H9 (cell line): ENCODE measurements around the gene ABHD17B. TPM values are rescaled to one million over a fixed set of nuclear protein-coding genes. Genes with fewer than 3 reads are reported as not detected.

Experiments used
- DNase-seq: peaks from one replicate; pipeline ENCODE4 v3.0.0-alpha.2; 2017
- H2AFZ ChIP-seq: one replicate; pipeline ENCODE4 v1.6.1; 2013; ENCODE audit warnings: mild to moderate bottlenecking, low read length, control low read depth, moderate library complexity
- H2AK5ac ChIP-seq: 2 replicates; pipeline ENCODE4 v1.6.1; 2013; ENCODE audit warnings: low read length, control low read depth, mixed read lengths; ENCODE audit not compliant: insufficient read length
- H2BK120ac ChIP-seq: one replicate; pipeline ENCODE4 v1.6.1; 2013; ENCODE audit warnings: low read depth, mild to moderate bottlenecking, low read length, control low read depth, inconsistent platforms; ENCODE audit not compliant: poor library complexity, severe bottlenecking
- H2BK12ac ChIP-seq: 2 replicates; pipeline ENCODE4 v1.6.1; 2013; ENCODE audit warnings: low read length, control low read depth, mixed read lengths, low read depth; ENCODE audit not compliant: insufficient read length
- H2BK15ac ChIP-seq: 2 replicates; pipeline ENCODE4 v1.6.1; 2013; ENCODE audit warnings: low read depth, low read length, control low read depth
- H2BK20ac ChIP-seq: one replicate; pipeline ENCODE4 v1.6.1; 2013; ENCODE audit warnings: low read depth, mild to moderate bottlenecking, low read length, control low read depth, inconsistent platforms; ENCODE audit not compliant: poor library complexity, severe bottlenecking
- H2BK5ac ChIP-seq: 2 replicates; pipeline ENCODE4 v1.6.1; 2013; ENCODE audit warnings: low read length, control low read depth, mixed read lengths; ENCODE audit not compliant: insufficient read length
- H3K14ac ChIP-seq: 2 replicates; pipeline ENCODE4 v1.6.1; 2013; ENCODE audit warnings: low read length, control low read depth; ENCODE audit not compliant: insufficient read depth
- H3K18ac ChIP-seq: 2 replicates; pipeline ENCODE4 v1.6.1; 2013; ENCODE audit warnings: low read depth, mild to moderate bottlenecking, mixed read lengths, low read length, control low read depth; ENCODE audit not compliant: insufficient read length
- H3K23ac ChIP-seq: 2 replicates; pipeline ENCODE4 v1.6.1; 2013; ENCODE audit warnings: low read length, control low read depth, mixed read lengths, low read depth; ENCODE audit not compliant: insufficient read length
- H3K23me2 ChIP-seq: 2 replicates; pipeline ENCODE4 v1.6.1; 2013; ENCODE audit warnings: low read depth, mild to moderate bottlenecking, mixed read lengths, low read length, control low read depth; ENCODE audit not compliant: insufficient read length, poor library complexity, severe bottlenecking
- H3K27ac ChIP-seq: 2 replicates; pipeline ENCODE4 v1.5.1; 2013; ENCODE audit warnings: low read length, control low read depth, mixed read lengths, low read depth; ENCODE audit not compliant: insufficient read length
- H3K27me3 ChIP-seq: 2 replicates; pipeline ENCODE4 v1.6.1; 2013; ENCODE audit warnings: low read length, control low read depth, inconsistent platforms; ENCODE audit not compliant: insufficient read depth
- H3K4ac ChIP-seq: 2 replicates; pipeline ENCODE4 v1.6.1; 2013; ENCODE audit warnings: low read depth, mild to moderate bottlenecking, control low read depth, inconsistent platforms, low read length, moderate library complexity
- H3K4me1 ChIP-seq: 2 replicates; pipeline ENCODE4 v1.6.1; 2013; ENCODE audit warnings: low read length, control low read depth, inconsistent platforms; ENCODE audit not compliant: insufficient read depth
- H3K4me2 ChIP-seq: 2 replicates; pipeline ENCODE4 v1.6.1; 2013; ENCODE audit warnings: low read length, control low read depth, mixed read lengths; ENCODE audit not compliant: insufficient read length, insufficient read depth
- H3K56ac ChIP-seq: 2 replicates; pipeline ENCODE4 v1.6.1; 2013; ENCODE audit warnings: low read depth, mild to moderate bottlenecking, mixed read lengths, low read length, control low read depth; ENCODE audit not compliant: insufficient read length
- H3K79me1 ChIP-seq: 2 replicates; pipeline ENCODE4 v1.6.1; 2013; ENCODE audit warnings: low read depth, mild to moderate bottlenecking, moderate library complexity, low read length, control low read depth, inconsistent platforms; ENCODE audit not compliant: insufficient read depth, poor library complexity, severe bottlenecking
- H3K79me2 ChIP-seq: 2 replicates; pipeline ENCODE4 v1.6.1; 2013; ENCODE audit warnings: low read length, control low read depth, inconsistent platforms; ENCODE audit not compliant: insufficient read depth
- H3K9ac ChIP-seq: 2 replicates; pipeline ENCODE4 v1.6.1; 2013; ENCODE audit warnings: low read length, control low read depth, mixed read lengths; ENCODE audit not compliant: insufficient read length; ENCODE audit errors: extremely low read depth
- H3K9me3 ChIP-seq: one replicate; pipeline ENCODE4 v1.6.1; 2013; ENCODE audit warnings: low read depth, low read length, inconsistent platforms; ENCODE audit not compliant: control insufficient read depth
- H3T11ph ChIP-seq: one replicate; pipeline ENCODE4 v1.6.1; 2013; ENCODE audit warnings: mild to moderate bottlenecking, low read length, control low read depth, inconsistent platforms
- H4K20me1 ChIP-seq: one replicate; pipeline ENCODE4 v1.6.1; 2013; ENCODE audit not compliant: control insufficient read depth, insufficient read length, insufficient read depth
- H4K5ac ChIP-seq: 2 replicates; pipeline ENCODE4 v1.6.1; 2013; ENCODE audit warnings: low read depth, mild to moderate bottlenecking, mixed read lengths, low read length, control low read depth; ENCODE audit not compliant: insufficient read length
- H4K8ac ChIP-seq: replicated peaks from 2 replicates; pipeline ENCODE4 v1.6.1; 2013; ENCODE audit warnings: low read length, control low read depth, mixed read lengths, low read depth; ENCODE audit not compliant: insufficient read length
- H4K91ac ChIP-seq: 2 replicates; pipeline ENCODE4 v1.6.1; 2013; ENCODE audit warnings: low read depth, mild to moderate bottlenecking, moderate library complexity, mixed read lengths, low read length, control low read depth; ENCODE audit not compliant: insufficient read length
- H3K27ac Mint-ChIP-seq, 3 experiments: 2 replicates in 2 of 3; 3 replicates in 1 of 3; pipeline ENCODE4 v1.8.0; 2020 to 2021; ENCODE audit warnings: mixed read lengths in 3 of 3, mild to moderate bottlenecking in 1 of 3, moderate library complexity in 1 of 3
- H3K27me3 Mint-ChIP-seq: 2 replicates; pipeline ENCODE4 v1.8.0; 2021; ENCODE audit warnings: low read depth, mild to moderate bottlenecking, moderate library complexity, mixed read lengths
- H3K36me3 Mint-ChIP-seq, 3 experiments: 2 replicates in 2 of 3; 3 replicates in 1 of 3; pipeline ENCODE4 v1.8.0; 2020 to 2021; ENCODE audit warnings: low read depth in 3 of 3, mixed read lengths in 3 of 3; ENCODE audit not compliant: insufficient read depth in 1 of 3
- H3K4me1 Mint-ChIP-seq, 2 experiments: 2 replicates each; pipeline ENCODE4 v1.8.0; 2020; ENCODE audit warnings: mixed read lengths in 2 of 2
- H3K4me3 Mint-ChIP-seq, 2 experiments: 2 replicates in 1 of 2; 3 replicates in 1 of 2; pipeline ENCODE4 v1.8.0; 2020 to 2021; ENCODE audit warnings: mild to moderate bottlenecking in 2 of 2, mixed read lengths in 2 of 2, moderate library complexity in 1 of 2
- H3K9me3 Mint-ChIP-seq, 2 experiments: 2 replicates in 1 of 2; 3 replicates in 1 of 2; pipeline ENCODE4 v1.8.0; 2020; ENCODE audit warnings: mild to moderate bottlenecking in 2 of 2, mixed read lengths in 2 of 2, moderate library complexity in 1 of 2
- CTCF ChIP-seq: fragments of 200-600 bp; sonication (generic); conservative IDR thresholded peaks from 3 replicates; pipeline ENCODE4 v1.8.0; 2021; ENCODE audit warnings: antibody characterized with exemption, mild to moderate bottlenecking
- WGBS: extraction: QIAGEN DNeasy Blood & Tissue Kit; methylation state at CpG from one replicate; pipeline ENCODE4 v1.1.7; 2013; ENCODE audit warnings: missing lambda C conversion rate, low lambda C conversion rate, mixed read lengths; ENCODE audit not compliant: insufficient read length; ENCODE audit errors: extremely low coverage; 5-methylcytosine and 5-hydroxymethylcytosine counted together
- total RNA-seq: library from RNA; stranded (reverse); gene quantifications from 2 replicates; pipeline ENCODE4 v1.2.1, GENCODE V29; 2021

The ABHD17B gene
- total RNA-seq, 1 experiment from 2014 or later: 67.6 TPM

GRCh38 chr9:71875345-71875744 lies 35.6 kb downstream of the ABHD17B start:
- Histone ChIP-seq H2BK12ac (no peak overlapping the region), H4K91ac (no peak overlapping the region), H3K4me2 (no peak overlapping the region), H3K9me3 (no peaks in the 10 kb centered on the region), H3T11ph (no peak overlapping the region), H2AFZ (no peak overlapping the region), H2BK20ac (no peak overlapping the region), H3K23me2 (no peaks in the 10 kb centered on the region), H3K79me1 (peaks cover 3% of the 10 kb centered on the region), H3K23ac (no peak overlapping the region), H3K4ac (no peak overlapping the region), H4K5ac (no peak overlapping the region), H3K27me3 (no peaks in the 10 kb centered on the region), H2BK15ac (no peak overlapping the region), H4K20me1 (no peaks in the 10 kb centered on the region), H3K18ac (no peak overlapping the region), H4K8ac (no peak overlapping the region), H2BK120ac (no peak overlapping the region), H3K27ac (no peak overlapping the region), H3K4me1 (no peaks in the 10 kb centered on the region; the same call in 1 of the 2 replicates), H3K56ac (no peak overlapping the region), H3K14ac (no peak overlapping the region), H2AK5ac (no peak overlapping the region), H3K79me2 (peaks cover 37% of the 10 kb centered on the region), H2BK5ac (no peak overlapping the region), H3K9ac (no peak overlapping the region)
- Mint-ChIP-seq H3K4me1 (peaks cover 20 to 22% of the 10 kb centered on the region in 2 experiments), H3K27me3 (no peaks in the 10 kb centered on the region), H3K36me3 (peaks cover 20 to 35% (median 25%) of the 10 kb centered on the region in 3 experiments), H3K27ac (no peak overlapping the region), H3K4me3 (no peak overlapping the region), H3K9me3 (peaks cover 5 to 11% of the 10 kb centered on the region in 2 experiments; a peak in 4 of 5 replicates)
- no peak for DNase-seq
- TF ChIP-seq CTCF: no peak
- WGBS: no CpG with 5 or more reads among the region's 6 CpGs
